HL-60/S4 (cell line): ENCODE results near the gene EFEMP2.

Experiments used
- in situ Hi-C: fragments of 300-500 bp; cut with MboI; formaldehyde crosslinking; loops from 2 replicates; pipeline ENCODE4 v1.14.3; 2022; ENCODE audit warnings: low sequenced_read_pairs

Gene EFEMP2

DNA sequence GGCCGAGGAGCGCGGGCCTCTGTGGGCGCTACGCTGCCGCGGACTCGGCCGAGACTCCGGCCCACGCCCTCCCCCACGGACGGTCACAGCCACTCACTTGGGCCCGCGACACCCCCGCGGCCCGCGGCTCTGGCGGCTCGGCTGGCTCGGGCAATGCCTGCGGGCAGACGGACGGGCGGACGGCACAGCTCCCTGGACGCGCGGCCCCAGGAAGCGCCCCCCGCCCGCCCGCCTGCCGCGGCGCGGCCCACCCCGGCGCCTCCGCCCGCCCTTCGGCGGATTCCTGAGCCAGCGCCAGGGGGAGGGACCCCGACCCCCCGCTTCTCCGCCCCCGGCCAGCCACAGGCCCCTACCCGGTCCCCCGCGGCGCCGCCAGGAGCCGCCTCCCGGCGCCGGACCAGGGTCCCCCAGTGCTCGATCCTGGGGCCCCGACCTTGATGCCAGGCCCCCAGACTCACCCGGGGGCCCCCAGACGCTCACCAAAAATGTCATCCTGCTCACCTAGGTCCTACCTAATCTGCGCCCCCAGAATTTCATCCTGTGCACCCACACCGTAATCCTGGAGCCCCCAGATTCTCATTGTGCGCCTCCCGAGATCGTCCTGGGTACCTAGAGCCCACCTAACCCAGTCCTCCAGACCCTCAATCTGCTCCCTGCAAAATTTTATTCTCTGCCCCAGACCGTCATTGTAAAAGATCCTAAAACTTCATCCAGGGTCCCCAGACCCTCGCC is at the start of gene EFEMP2:
Gene EFEMP2 (minus strand): TSS at position 215 of the 732 bp plus-strand sequence. CDS start 446 bp downstream, outside the sequence.
- in situ Hi-C loops = no loop called here

DNA sequence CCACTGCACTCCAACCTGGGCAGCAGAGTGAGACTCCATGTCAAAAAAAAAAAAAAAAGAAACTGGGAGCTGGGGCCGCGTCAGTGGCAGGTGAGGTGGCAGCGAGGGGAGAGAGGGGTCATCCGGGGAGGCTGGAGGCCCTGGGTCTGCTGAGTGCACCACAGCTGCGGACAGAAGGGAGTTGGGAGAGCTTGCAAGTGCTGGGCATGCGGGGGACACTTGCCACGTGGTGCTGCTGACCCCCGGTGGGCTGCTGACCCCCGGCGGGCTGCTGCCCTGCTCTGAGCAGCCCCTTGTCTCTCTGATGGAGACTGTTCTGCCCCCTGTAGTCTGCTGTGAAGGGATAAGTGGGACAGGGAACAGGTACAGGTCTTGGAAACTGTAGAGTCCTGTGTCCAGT is 49.3 kb upstream of the EFEMP2 start:
- in situ Hi-C loops = no loop called here

DNA sequence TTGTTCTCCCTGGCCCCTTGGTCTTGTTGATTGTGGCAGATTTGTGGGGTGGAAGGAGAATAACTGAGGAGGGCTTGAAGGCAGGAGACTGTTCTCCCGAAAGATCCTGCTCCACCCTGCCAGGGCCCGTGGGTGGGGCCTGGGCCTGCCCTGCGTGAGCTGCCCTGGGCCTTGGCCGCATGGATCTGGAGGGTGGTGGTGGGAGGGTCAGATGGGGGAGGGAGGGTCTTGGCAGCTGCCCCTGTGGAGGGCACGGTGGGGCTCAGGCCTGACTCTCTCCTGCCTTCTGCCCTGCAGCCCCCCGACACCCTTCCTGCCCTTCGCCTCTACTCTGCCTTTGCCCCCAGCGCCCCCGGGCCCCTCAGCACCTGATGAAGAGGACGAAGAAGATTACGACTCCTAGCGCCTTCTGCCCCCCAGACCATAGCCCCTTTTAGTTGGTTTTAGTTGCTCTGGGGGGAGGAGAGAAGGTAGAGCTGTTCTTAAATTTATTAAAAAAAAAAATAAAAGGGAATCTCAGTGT is 48.5 kb upstream of the EFEMP2 start:
- in situ Hi-C loops = no loop called here

DNA sequence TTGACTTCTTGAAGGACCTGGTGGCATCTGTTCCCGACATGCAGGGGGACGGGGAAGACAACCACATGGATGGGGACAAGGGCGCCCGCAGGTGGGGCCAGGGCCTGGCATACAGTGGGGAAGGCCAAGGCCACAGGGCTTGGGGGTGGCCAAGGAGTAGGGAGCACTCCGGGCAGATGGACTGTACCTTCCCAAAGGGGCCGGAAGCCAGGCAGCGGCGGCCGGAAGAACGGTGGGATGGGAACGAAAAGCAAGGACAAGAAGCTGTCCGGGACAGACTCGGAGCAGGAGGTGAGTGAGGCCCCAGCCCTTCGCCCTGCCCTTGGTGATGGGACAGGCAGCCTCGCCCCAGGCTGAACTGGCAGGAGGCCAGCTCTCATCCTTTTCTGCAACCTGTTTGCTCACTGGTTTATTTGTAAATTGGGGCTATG is 47.8 kb upstream of the EFEMP2 start:
- in situ Hi-C loops = no loop called here

DNA sequence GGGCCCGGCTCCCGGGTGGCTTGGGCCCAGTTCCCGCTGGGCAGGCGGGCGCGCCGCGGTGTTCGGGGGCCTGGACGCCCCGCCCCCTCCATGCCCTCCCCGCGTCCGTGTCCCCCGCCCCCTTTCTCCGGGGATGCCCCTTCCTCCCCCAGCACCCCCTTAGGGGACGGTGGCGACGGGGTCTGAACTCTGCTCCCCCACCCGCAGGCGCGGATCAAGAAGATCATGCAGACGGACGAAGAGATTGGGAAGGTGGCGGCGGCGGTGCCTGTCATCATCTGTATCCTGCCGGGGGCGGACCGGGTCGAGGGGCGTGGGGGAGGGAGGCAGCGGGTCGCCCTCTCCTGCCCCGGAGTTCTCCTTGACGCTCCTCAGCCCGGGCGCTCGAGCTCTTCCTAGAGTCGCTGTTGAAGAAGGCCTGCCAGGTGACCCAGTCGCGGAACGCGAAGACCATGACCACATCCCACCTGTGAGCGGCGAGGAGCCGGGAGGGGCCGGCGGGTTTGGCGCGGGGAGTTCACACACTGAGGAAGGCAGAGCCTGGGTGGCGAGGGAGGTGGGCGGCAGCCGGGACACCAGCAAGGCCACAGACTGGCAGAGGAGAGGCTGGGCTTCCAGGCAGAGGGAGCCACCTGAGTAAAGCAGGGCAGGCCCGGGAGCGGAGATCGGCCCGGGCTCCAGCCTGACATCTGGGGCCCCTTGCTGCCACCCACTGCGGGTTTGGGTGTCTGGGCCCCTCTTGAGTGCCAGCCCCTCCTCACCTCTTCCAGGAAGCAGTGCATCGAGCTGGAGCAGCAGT is 47.2 kb upstream of the EFEMP2 start:
- in situ Hi-C loops = no loop called here

DNA sequence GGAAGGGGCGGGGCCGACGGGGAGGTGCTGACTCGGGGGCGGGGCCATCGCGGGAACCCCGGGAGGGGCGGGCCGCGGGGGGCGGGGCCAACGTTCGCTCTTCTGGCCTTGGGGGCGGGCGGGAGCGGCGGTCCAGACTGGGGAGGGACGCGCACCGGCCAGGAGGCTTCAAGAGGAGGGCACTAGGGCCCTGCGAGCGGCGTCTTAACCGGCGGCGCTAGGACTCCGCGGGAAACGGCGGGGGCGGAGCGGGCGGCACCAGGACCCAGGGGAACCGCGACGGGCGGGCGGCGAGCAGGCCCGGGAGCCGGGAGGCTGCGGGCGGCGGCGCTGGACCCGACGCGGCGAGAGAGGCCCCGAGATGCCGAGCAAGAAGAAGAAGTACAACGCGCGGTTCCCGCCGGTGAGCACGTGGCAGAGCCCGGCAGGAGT is 46.6 kb upstream of the EFEMP2 start, which contains the start of gene DRAP1:
Gene DRAP1 (plus strand): TSS at position 286 of the 432 bp plus-strand sequence. CDS start 76 bp downstream, at position 362.
- in situ Hi-C loops = no loop called here

DNA sequence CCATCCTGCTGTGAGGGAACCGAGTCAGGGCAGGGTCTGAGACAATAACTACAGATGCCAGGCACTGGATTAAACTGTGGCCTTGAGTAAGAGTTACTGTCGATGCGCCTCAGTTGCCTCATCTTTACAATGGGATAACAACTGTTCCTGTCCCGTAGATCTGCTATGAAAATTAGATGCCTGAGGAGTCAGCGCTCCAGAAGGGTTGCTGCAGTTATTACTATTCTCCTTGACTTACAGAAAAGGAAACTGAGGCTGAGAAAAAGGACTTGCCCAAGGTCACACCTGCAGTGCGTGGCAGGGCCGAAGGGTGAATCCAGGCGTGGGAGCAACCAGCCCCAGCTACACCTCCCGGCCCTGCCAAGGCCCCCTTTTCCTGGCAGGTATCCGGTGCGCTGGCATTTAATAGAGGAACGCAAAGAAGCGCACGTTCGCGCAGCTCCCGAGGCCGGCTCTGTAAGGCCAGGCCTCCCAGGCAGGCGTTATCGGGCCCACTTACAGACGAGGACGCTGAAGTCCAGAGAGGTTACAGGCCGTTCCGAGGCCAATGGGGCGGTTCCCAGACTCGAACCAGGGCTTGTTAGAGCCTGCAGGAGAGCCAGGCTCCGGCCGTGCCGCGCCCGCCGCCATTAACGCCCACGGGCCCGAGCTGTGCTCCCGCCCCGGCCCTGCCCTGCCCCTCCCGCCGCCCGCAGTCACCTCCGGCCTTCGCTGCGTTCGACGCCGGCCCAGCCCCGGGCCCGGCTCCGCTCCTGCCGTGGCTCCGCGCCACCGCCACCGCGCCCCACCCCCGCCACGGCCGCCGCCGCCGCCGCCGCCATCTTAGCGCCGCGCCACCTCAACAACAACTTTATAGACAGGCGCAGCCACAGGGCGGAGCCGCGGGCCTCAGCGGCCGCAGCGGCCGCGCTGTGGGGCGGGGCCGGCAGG is 45.9 kb upstream of the EFEMP2 start, which contains the start of gene C11orf68:
Gene C11orf68 (minus strand): TSS at position 852 of the 930 bp plus-strand sequence. CDS start 31 bp downstream, at position 821.
- in situ Hi-C loops = no loop called here

DNA sequence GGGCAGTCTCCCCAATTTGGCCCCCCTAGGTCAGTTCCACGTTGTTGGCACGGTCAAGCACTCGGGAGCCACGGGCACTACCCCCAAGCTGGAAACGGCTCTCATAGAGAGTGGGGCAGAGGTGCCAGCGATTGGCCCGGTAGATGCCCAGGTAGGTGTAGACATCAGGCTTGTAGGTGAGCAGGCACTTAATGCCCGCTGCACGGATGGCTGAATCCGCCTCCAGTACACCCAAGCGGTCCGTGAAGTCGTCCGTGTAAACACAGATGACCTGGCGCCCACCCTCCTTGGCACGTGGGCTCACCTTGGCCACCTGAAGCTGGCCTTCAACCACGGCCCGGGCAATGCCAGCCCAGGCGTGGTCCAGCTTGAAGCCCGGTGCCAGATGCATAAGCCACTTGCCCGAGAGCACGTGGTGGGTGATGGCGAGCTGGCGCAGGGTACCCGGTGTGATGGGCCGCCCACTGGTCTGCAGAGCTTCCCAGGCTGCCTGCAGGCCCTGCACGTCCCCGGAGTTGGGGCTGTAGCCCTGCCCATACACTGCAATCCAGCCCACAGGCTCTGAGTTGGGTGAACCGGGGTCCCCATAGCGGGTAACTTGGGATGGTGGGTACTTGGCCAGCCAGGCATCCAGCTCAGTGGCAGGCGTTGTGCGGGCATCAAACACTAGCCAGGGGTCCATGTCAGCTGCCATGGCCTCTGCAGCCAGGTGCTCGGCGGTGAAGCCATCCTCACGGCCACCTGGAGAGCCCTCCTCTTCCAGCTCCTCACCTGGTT is 45.0 kb upstream of the EFEMP2 start:
- in situ Hi-C loops = no loop called here

DNA sequence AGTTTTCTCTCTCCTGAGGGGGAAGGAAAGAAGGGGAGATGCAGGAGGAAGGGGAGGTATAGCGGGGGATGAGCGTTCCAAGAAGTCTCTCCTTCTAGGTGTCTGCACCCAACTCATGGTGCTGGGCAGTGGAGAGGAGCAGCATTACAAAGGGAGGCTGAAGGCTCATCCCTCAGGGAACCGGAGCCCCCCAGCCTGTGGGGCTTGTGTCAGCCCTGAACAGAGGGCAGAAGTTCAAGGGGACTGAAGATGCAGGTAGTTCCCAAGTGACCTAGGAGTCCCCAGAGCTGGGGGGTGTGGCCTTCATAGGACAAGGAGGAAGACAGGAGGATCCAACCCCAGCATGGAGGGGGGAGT is 44.5 kb upstream of the EFEMP2 start:
- in situ Hi-C loops = no loop called here

DNA sequence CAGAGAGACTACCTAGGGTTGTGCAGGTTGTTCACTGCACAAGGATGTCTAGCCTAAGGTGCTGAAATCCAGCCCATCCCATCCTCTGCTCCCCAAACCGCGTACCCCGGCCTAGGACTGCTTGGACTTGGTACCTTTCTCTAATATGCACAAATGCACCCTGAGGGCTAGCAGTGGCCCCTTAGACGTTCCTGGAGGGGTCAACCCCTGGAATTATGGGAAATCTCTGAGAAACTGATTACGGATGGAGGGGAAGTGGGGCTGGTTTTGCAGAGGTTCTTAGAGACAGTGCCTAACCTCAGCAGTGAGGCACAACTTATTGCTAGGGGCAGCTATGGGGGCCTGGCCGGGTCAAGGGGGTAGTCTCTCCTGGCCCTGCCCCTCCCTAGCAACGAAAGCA is 43.8 kb upstream of the EFEMP2 start:
- in situ Hi-C loops = no loop called here

DNA sequence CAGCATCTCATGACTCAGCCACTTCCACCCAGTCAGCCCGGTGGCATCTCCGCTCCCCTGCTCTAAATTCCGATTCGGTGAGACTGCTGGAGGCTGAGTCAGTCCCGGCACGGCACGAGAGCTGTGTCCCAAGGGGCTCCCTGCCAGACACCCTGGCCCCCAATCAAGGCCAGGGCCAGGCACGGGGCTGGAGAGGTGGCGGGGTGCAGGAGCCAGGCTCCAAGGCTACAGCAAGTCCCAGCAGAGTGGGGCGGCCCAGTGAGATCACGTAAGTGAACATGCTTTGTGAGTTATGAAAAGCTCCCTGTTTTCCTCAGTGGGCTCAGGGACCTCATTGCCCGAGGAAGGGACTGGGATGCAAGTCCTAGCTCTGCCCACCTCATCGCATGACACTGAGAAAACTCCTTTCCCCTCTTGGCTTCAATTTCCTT is 43.2 kb upstream of the EFEMP2 start:
- in situ Hi-C loops = no loop called here

DNA sequence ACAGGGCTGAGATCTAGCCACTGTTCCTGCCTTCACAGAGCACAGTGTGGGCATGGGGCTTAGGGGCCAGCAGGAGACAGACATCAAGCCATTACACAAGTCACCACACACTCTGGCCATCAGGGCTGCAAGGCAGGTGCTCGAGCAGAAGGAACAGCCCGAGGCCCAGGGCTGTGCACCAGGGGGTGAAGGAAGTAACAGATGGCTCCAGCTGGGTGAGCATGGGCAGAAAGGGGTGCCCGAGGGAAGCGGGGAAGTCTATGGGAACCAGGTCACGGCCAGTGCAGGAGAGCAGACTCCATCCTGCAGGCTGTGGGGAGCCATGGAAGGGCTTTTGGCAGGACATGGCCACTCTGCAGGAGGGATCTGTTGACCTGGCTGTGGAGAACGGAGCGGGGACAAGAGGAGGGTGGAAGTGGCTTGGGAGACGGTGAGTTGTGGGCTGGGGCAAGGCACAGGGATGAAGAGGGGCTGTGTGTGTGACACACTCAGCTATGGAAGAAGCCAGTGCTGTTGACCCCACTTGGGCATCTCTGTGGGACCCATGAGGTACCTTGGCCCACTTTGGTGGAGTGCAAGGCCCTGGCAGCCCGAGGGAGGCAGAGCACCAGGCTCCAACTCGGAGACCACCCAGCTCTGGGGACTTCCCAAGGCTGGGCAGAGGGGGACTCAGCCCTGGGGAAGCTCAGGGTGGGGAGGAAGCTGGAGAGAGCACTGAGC is 42.7 kb upstream of the EFEMP2 start:
- in situ Hi-C loops = no loop called here

DNA sequence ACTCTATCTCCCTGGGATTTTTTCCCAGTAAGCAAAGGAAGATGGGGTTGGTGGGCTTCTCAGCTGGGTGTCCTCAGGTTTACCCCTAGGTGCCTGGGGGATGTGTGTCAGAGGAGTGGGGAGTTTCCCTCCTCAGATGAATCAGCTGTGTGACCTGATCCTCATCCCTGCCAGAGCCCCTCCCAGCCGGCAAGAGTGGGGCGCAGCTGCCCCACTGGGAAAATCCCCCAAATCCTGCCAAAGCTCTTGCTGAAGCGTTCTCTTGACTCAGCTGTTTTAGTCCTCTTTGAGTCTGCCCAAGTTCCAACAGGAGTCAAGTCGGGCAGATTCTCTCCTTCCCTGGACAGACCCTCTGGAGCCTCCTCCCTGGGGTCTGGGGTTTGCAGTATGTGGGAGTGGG is 40.2 kb upstream of the EFEMP2 start:
- in situ Hi-C loops = no loop called here

DNA sequence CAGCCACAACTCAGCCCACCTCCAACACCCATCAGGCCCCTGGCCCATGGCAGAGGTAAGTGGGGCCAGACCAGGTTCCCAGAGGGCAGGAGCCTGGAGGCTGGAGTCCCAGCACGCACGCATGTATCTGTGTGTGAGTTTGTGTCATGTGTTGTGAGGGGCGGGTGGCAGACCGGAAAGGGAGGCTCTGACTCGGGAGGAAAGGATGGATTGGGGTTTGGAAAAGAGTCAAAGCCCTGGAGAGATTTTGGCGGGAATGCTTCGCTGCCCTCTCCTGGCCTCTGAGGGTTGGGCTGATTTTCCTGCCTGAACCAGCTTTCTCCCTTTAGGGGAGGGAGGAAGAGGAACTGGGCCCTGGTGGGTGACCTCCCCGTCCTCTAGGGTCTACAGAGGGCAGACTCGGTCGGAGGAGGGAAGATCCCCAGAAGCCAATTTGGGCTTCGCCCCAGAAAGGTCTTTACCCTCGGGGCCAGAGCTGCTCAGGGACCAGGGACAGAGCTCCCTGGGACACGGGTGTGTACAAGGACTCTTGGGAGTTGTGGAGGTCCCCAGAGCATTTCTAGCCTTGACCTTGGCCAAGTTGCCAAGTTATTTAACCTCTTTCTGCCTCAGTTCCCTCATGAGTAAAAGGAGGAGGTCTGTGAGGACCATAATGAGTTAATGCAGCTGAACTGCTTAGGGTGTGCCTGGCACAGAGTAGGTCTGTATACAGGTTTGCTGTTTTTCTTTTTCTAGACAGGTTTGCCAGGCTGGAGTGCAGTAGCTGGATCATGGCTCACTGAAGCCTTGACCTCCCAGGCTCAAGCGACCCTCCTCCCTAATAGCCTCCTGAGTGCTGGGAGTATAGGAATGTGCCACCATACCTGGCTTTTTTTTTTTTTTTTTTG is 39.3 kb upstream of the EFEMP2 start:
- in situ Hi-C loops = no loop called here

DNA sequence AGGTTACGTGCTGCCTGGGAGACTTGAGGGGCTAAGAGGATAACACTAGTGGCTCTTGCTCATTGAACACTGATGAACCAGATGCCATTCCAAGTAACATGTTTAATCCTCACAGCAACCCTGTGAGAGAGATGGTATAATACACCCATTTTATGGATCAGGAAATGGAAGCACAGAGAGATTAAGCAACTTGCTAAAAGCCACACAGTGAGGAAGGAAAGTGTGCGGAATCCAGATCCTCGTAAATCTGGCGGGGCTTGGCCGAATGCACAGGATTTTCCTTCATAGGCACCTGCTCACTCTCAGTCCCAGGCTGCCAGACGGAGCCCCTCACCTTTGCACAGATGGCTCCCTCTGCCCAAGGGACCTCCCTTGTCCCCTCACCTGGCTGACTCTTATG is 35.3 kb upstream of the EFEMP2 start:
- in situ Hi-C loops = no loop called here

DNA sequence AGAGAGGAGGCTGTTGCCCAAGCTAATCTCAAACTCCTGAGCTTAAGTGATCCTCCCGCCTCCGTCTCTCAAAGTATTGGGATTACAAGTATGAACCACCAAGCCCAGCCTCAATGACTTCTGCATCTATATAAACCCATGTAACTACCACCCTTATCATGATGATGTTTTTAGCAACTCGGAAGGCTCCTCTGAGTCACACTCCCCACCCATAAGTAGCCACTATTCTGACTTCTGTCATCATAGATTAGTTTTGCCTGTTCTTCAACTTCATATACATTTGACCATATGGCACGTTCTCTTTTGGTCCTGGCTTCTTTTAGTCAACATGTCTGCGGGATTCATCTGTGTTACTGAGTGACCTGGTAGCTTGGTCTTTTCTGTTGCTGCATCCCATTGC is 34.0 kb upstream of the EFEMP2 start:
- in situ Hi-C loops = no loop called here

DNA sequence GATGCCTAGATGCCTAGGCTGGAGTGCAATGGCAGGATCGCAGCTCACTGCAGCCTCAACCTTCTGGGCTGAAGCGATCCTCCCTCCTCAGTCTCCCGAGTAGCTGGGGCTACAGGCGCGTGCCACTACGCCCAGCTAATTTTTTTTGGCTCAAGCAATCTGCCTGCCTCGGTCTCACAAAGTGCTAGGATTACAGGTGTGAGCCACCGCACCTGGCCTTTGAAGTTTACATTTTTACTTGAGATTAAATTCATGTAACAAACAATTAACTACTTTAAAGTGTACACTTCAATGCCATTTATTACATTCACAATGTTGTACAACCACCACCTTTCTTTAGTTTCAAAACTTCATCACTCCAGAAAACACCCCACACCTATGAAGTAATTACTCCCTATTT is 31.1 kb upstream of the EFEMP2 start:
- in situ Hi-C loops = no loop called here

DNA sequence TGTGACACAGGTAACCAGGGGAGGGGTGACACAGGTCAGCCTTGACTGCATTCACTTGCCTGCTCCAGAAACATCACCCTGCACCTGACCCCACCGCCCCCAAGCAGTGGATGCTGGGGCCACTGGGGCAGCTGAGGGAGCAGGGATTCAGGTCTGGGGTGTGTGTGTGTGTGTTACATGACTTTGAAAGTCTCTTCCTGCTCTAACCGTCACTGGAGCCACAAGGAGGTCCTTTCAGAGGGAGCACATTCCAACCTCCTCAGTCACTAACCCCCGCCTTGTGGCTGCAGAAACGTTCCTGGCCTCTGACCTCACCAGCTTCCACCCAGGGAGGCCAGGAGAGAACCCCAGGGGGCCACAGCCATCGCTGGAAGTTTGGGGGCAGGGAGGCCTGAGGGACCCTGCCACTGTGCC is 30.5 kb upstream of the EFEMP2 start:
- in situ Hi-C loops = no loop called here

DNA sequence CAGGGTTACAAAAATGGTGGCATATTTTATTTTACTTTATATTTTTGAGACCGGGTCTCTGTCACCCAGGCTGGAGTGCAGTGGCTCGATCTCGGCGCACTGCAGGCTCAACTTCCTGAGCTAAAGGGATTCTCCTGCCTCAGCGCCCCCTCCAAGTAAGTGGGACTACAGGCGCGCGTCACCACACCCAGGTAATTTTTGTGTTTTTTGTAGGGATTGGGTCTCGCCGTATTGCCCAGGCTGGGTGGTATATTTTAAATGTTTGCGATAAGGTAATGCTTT is 28.2 kb upstream of the EFEMP2 start:
- in situ Hi-C loops = no loop called here
